Endometrial microvascular endothelial cells (primary cell): ENCODE results near the gene FLCN. TPM values are rescaled to one million over a fixed set of nuclear protein-coding genes. Genes with fewer than 3 reads are reported as not detected.
"Not testable (repeated sequence)": the region's sequence is repeated elsewhere in the genome, so short reads cannot be mapped to it uniquely, and the experiment has no call there.

Experiments
- in situ Hi-C: cut with HindIII; loops from 2 replicates; pipeline ENCODE4 v1.10.0; 2017; ENCODE audit warnings: low sequenced_read_pairs, low pct_unique_long_range_greater_than_20kb; ENCODE audit errors: inconsistent ontology term
- total RNA-seq: library from RNA; depleted of rRNA; stranded (reverse); fragments of >200 nt; gene quantifications from one replicate; pipeline ENCODE4 v1.2.3, GENCODE V29; 2015; ENCODE audit errors: inconsistent ontology term

The FLCN gene
- total RNA-seq, 1 donor from 2014 or later = 39.4 TPM

DNA sequence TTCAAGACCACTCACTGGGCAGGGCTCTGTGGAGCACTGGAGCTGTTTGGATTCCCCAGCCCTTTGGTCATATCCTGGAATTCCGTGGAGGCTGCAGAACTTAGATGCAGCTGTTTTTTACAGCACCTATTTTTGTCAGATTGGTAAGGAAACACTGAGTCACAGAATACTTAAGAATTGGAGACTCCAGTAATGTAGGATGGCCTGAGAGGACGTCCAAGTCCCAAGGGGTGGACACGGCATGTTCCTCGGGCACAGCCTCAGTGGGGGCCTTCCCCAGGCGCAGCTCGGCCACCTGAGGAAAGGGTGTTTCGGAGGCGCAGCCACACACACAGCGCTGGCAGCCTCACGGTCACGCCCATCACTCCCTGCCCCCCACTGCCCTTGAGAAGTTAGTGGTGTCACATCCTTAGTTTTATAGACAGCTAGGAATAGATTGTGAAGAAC, 45.6 kb downstream of the FLCN start:
- in situ Hi-C loops = no loop called here

DNA sequence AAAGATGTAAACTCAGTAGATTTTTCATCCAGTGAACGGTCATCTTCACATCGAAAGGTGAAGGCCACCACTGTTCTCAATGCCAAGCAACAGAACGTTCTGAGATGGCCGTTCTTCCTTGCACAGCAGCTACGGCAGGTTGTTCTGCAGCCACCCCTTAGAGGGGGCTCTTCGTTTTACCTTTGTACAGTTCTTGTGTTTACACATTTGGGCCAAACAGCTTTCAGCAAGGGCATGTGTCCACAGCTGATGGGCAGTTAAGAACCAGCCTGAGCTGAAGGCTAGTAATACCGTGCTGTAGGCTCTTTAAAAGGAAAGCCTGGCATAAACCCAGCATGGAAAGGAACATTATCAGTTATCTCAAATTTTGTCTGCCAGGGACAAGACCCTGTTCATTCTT, 46.8 kb downstream of the FLCN start:
- in situ Hi-C loops = no loop called here

DNA sequence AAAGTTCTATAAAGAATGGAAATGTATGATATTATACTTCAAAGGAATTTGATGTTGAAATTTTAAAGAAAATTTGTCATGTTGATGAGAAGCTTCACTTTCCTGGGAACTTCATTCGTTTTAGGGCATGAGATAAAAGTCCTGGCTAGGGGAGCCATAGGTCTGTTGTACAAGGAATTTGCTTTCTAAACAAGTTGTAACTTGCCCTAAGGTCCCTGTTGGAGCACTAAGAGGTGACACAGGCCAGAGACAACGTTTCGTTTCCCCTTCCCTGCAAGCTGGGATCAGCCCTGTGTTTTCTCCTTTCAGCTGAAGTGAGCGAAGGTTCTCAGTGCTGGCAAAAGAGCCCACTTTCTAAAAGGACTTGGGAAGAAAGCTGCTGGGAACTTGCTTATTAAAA, 47.4 kb downstream of the FLCN start:
- in situ Hi-C loops = no loop called here

DNA sequence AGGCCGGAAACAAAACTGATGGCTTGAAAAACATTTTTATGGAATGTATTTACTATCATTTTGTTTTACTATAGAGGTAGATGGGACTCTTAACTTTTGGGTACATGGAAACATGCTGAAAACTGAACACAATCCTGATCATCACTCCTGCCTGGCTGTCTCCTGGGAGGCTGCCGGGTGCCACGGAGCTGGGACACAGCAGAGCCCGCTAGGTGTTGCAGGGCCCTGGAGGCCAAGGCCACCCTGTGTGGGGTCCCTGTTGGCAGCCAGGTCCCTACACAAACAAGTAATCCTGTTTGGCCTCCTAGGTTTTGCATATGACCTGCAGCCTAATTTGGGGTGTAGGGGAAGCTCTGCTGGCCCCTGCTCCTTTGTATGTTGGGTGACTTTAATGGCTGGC, 48.4 kb downstream of the FLCN start:
- in situ Hi-C loops = no loop called here

DNA sequence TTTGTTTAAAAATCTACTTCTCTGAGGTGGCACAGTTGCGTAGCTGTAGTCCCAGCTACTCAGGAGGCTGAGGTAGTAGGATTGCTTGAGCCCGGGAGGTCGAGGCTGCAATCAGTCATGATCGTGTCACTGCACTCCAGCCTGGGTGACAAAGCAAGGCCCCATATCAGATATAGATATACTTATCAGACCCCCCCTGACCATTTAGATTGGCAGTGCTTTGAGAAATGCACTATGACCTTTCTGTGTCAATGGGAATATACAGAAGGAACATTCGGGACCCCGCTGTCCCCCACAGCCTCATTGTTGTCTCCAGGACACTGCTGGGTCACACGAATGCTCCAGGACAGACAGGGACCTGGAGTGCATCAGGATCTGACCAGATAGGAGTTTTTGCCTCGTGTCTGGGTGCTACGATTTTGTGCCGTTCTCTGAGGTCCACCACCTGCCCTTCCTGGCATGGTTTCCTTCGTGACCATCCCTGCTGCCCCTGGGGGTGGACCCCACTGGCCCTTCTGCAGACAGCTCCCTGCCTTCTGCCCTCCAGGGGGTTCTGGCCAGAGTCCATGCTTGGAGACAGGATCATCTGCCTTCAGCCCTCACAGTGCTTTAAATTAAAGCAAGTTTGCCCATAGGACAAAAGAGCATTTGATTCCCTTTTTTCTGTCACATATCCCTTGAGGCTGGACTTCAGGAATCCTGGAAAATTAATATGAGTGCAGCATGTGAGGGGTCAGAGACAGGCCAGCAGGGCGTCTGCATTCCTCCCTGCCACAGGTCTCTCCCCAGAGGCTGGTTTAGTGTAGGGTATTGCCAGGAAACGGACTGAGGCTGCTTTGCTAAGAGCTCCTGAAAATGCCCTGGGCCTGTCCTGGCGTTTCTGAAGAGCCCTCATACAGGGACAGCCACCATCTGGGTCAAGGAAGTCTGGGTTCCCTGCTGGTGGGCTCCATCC, 50.1 kb downstream of the FLCN start:
- in situ Hi-C loops = no loop called here

DNA sequence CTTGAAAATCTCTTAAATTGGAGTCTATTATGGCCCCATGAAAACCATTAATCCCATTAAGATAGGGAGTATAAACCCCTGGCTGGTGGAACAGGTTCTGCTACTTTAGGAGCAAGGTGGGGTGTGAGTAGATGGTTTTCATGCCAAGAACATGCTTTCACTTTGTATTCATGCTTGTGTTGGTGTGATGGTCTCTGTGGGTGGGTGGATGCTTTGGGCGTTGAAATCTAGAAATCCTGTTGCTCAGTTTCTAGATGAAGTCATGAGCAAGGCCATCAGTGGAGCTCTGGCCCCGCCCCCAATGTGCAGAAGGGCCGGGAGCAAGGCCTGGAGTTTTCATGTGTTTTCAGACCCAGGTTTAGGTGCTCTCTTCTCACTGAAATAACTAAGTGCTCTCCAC, 50.9 kb downstream of the FLCN start:
- in situ Hi-C loops = no loop called here

DNA sequence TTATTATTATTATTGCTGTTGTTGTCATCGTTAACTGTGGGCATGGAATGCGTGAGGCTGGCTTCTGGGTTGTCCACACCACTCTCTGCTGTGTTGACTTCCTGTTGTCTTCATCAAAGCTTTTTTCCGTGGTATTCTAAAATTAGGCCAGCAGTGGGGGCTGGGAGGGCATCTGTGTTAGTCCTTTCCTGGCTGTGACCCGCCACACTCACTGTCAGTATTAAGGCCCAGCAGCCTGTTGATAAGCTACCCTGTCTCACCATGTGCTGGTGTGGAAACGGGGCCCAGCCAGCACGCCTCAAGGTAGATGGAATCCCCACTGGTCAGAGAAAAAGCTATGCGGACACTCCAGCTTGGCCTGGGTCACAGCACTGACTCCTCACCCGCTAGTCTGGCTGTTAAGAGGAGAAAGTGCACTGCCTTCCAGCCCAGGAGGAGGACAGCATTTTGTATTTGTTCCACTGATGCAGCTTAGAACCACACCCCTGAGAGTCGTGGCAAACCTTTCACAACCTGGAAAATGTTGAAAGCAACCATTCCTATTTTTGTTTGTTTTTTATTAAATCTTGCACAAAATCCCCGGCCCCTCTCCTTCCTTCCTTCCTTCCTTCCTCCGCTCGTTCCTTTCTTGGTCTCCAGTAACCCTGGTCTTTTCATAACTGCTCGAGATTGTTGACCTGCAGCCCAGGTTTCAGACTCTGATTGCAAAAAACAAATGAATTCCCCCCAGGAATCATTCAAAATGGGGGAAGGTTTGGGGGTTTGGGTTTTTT, 51.8 kb downstream of the FLCN start:
- in situ Hi-C loops = not testable (repeated sequence)

DNA sequence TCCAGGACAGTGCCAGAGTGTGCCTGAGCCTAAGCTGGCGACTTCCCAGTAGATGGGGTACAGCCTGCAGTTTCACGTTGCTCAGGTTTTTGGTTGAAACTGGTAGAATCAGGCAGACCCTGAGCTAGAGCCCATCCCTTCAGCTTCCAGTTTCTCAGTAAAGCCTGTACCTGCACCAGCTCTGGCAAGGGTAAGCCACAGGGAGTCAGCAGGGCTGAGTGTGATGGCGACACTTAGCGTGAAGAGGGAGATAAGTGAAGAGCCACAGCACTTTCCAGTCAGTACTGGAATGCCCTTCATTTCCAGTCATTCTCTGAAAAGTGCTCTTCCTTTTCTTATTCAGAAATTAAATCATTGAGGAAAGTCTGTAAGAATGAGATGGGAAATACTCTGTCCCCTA, 53.2 kb downstream of the FLCN start:
- in situ Hi-C loops = no loop called here

DNA sequence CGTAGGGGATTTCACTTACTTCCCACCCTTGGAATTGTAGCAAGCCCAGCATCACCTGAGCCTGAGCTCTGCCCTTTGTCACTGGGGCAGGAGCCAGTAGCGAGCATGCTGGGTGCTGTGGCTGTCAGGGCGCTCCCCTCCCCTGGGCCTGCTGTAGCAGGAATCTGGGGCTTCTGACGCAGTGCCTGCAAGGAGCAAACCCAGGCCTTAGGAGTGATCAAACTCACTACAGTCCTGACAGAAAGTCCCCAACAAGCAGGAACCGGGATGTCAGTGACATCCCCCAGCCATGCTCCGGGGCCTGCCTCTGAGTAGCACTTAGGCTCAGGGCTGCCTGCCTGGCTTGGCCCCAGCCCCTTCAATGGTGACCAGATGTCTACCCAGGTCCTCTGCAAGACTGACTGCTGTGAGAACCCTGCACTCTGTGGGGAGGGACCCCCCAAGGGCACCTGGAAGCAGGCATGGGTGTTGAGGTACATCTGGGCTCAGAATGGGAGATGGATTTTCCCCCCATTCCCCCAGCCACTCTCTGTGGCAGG, 54.3 kb downstream of the FLCN start:
- in situ Hi-C loops = no loop called here

DNA sequence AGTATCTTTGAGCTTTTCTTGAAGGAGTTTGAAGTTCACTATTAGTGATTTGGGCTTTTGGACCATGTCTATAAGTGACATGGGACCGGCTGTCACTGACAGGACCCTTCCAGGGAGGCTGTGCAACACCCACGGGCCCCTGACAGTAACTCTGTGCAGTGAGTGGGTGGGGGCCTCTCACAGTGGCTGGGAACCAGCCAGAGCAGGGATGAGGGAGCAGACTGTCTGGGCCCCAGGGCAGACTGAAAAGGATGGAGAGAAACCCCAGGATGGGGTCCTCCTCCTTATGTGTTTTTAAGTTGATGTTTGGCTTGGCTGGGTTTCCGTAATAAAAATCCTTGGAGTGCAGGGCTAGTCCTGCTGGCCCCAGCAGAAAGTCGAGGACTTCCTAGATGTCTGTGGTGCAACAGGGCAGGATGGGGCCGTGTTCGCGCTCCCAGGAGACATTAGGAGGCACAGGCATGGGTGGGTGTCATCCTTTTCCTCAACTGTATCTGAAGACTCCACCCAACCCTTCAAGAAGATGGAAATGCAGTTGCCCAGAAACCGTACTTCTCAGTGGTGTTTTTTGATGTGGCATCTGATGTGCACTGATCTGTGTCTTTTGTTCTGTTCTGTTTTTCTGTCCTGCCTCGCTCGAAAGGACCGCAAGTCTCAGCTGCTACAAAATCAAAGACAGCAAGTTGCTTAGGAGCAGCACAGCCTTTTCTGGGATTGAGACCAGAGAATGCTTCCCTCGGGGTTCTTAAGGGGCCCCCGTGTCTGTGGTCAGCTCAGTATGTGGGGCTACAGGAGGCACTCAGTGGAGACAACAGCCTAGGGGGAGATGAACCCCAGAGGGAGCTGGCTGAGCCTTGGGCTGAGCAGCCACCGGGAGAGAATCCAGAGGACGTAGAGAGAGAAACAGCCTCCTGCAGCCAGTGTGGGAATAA, 55.0 kb downstream of the FLCN start:
- in situ Hi-C loops = no loop called here

DNA sequence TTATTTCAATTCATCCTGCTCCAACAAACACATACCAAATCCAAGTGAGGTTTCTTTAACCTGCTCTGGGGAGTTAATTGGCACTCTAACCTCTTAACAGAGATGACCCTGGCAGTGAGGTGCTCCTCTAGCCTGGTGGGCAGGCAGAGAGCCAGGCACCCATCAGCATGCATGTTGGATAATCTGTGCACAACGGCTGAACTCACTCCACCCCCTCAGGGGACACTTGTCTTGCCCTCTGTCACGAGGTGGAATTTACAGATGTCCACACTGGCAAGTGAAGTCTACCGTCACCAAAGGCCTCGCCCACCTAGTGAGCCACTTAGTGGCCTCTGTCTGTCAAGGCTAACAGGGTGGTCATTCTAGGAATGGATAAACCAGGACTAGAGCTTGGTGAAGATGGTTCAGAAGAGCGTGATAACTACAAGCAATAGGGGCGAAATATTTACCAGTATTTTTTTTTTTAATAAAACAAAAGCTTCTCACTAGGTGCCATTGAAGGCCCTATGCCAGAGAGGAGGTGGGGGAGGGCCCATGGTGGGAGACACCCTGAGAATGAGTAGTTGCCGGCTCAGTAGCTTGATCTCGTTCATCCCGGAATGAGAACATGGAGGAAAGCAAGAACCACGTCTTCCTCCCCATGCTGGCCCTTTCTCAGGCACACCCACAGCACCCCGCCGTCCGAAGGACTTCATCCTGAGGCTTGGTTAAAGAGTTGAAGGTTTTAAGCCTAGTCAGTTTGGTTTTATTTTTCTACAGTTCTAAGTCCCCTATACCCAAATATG, 56.0 kb downstream of the FLCN start:
- in situ Hi-C loops = no loop called here

DNA sequence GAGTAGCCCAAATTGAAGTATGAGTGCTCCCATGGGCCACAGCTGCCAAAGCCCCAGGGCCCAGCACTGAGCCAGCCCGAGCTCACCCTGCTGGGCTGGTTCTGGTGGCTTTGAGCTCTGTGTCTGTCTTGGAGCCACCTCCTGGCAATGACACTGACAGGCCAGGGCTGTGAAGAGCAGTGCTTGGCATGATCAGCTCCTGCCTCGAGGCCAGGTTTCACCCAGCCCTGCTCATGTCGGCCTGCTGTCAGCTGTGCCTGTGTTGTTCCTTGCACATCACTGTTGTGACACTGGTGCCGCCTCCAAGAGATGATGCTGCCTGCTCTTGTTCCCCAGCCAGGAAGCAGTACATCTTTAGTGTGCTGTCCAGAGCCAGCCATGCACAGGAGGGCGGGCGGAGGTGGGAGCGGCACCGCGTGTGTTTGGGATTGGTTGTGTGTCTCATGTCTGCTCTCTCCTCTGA, 56.8 kb downstream of the FLCN start:
- in situ Hi-C loops = no loop called here

DNA sequence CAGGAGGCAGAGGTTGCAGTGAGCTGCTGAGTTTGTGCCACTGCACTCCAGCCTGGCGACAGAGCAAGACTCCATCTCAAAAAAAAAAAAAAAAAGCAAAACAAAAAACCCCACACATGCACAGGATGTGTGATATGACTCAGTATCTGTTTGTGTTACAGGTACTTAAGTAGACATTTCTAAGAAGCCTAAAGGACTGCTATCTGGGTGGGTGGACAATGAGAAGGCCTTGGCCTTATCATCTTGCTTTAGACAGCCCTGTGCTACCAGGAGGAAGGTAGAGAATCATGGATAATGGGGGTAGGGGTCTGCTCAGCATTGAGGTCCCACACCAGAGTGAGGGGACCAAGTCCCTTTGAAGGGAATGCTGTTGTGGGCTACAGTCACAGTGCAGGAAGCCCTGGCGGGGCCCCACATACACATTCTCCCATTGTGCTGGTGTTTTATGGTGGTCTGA, 57.6 kb downstream of the FLCN start:
- in situ Hi-C loops = no loop called here

DNA sequence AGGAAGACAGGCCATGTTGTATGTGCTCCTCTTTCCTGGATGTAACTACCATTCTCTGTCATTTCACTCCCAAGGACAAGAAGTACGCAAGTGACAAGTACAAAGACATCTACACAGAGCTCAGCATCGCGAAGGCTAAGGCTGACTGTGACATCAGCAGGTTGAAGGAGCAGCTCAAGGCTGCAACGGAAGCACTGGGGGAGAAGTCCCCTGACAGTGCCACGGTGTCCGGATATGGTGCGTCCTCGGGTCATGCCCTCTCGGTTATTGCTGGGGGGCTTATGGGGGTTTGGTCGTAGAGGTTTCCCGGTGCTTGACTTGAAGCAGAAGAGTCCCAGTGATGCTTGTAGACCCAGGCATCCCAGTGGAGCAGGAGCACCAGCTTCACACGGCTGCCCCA, 59.8 kb downstream of the FLCN start:
- in situ Hi-C loops = no loop called here

DNA sequence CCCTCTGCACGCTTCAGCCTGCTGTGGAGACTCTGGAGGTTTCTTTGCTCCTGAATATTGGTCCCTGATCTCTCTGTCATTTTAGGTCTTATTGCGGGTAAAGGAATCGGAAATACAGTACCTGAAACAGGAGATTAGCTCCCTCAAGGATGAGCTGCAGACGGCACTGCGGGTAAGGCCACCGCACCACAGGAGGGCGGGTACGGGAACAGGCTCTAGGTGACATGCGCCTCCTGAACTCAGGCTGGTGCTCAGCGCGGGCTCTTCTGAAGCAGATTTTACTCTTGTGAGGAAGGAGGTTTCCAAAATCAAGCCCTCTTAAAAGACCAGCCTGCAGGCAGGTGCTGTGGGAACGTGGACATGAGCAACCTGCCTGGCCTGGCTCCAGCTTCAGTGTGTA, 60.6 kb downstream of the FLCN start:
- in situ Hi-C loops = no loop called here

DNA sequence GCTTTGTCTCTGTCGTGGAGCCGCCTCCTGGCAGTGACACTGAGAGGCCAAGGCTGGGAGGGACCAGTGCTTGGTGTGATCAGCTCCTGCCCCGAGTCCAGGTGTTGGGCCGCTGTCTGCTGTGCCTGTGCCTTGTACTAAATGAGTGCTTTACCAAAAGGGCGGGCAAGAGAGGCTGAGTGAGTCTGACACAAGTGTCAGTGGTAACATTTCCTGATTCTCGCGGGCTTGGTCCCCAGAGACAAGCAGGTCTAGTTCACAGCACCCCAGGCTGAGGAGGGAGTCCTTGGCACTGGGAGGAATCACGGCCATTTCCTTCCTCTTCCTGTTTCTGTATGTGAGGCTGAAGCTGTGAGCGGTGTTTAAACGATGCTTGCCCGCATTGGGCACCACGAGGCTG, 61.1 kb downstream of the FLCN start:
- in situ Hi-C loops = no loop called here

DNA sequence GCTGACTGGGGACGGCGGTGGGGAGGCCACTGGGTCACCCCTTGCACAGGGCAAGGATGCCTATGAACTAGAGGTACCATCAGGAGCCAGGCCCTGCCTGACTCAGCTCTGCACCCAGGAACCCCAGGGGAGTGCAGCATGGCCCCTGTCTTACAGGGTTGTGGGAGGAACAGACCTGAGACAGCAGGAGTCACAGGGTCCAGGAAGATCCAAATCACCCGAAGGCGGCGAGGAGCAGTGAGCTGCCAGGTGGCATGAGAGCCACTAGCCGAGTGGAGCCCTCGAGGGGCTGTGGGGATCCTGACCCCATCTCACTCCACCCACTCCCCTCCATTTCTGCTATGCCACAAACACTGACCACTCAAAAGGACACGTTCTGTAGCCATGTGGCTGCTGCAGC, 61.6 kb downstream of the FLCN start:
- in situ Hi-C loops = no loop called here

DNA sequence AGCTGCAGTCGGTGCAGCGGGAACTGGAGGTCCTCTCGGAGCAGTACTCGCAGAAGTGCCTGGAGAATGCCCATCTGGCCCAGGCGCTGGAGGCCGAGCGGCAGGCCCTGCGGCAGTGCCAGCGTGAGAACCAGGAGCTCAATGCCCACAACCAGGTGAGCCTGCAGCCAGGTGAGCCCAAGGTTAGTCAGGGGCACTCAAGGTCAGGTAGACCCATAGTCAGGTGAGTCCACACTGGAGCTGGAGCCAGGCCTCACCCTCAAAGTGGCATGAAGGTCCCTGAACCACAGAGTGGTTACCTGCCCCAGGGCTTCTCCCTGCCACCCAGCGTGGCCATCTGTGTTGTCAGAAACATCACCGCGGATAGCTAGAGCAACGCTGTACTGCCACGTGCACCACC, 63.0 kb downstream of the FLCN start:
- in situ Hi-C loops = no loop called here
